ENCODE data around the gene WARS2. TPM values are rescaled to one million over a fixed set of nuclear protein-coding genes. Genes with fewer than 3 reads are reported as not detected.

Gene WARS2
- polyA plus RNA-seq, 2 of the 4 experiments (the other 2 are of a cell fraction), result 5.9 to 7.9 TPM

- 93% methylated on average over 2 of the region's 2 CpGs for WGBS (ENCODE audit: missing lambda C conversion rate)
- POLR2A ChIA-PET, result no interaction called here
These were observed 84.9 kb downstream of the WARS2 start for GRCh38 chr1:119055568-119055967.

DNA sequence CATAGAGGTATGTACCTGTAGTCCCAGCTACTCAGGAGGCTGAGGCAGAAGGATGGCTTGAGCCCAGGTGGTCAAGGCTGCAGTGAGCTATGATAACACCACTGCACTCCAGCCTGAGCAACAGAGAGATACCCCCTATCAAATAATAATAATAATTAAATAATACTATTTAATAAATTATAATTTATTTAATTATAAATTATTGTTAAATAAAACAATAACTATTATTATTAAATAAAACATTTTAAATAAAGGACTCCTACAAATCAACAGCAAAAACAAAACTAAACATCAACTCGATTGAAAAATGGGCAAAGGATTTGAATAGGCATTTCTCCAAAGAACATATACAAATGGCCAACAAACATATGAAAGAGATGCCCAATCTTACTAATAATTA, 86.5 kb downstream of the WARS2 start:
- DNase-seq (ENCODE audit: low read depth in 1 of 2, low spot score in 1 of 2), result no peak
- Histone ChIP-seq H3K4me2 (no peak overlapping the region), H3K4me1 (no peaks in the 10 kb centered on the region), H3K9me3 (no peaks in the 10 kb centered on the region), H3K4me3 (no peak overlapping the region), H3K27ac (no peak overlapping the region)
- WGBS (ENCODE audit: missing lambda C conversion rate), result 46% methylated on average over 1 of the region's 1 CpG
- no peak for FAIRE-seq
- CTCF ChIA-PET, result no interaction called here
- TF ChIP-seq TFCP2L1 (CRISPR knock-in tag; IDR thresholded peaks at IDR 0.05), result no peak
- no peak for TF ChIP-seq RFX5 (IDR thresholded peaks at IDR 0.05)
- no peak for TF ChIP-seq E2F6 (IDR thresholded peaks at IDR 0.05; ENCODE audit: borderline replicate concordance, low read depth)
- POLR2A ChIA-PET, result no interaction called here
- no peak for ATAC-seq

More at GRCh38 chr1:119055568-119055967, 84.9 kb downstream of the WARS2 start:
- no peak for ATAC-seq
- Histone ChIP-seq H3K4me1 (no peaks in the 10 kb centered on the region), H3K9me3 (no peaks in the 10 kb centered on the region), H3K27ac (no peak overlapping the region), H3K4me2 (no peak overlapping the region), H3K4me3 (no peak overlapping the region)
- CTCF ChIA-PET, result no interaction called here
- TF ChIP-seq ESRRA (IDR thresholded peaks at IDR 0.05; ENCODE audit: borderline replicate concordance, low read length) (no peak), CBX2 (IDR thresholded peaks at IDR 0.05; ENCODE audit: borderline replicate concordance, low read depth) (no peak), ATOH8 (CRISPR knock-in tag; IDR thresholded peaks at IDR 0.05; ENCODE audit: low read depth) (no peak), HOXA7 (CRISPR knock-in tag; IDR thresholded peaks at IDR 0.05) (no peak), PHF8 (IDR thresholded peaks at IDR 0.05; ENCODE audit: borderline replicate concordance, low read depth) (no peak), SREBF2 (IDR thresholded peaks at IDR 0.05) (no peak), POLR2A (IDR thresholded peaks at IDR 0.05; ENCODE audit: low read length) (no peak), RNF2 (IDR thresholded peaks at IDR 0.05; ENCODE audit: borderline replicate concordance, low read depth) (no peak), HOXB5 (CRISPR knock-in tag; IDR thresholded peaks at IDR 0.05) (no peak), RCOR1 (IDR thresholded peaks at IDR 0.05; ENCODE audit: low read depth, low read length) (no peak), GATA3 (IDR thresholded peaks at IDR 0.05; ENCODE audit: borderline replicate concordance) (no peak), SMC3 (IDR thresholded peaks at IDR 0.05) (no peak)
- TF ChIP-seq, protein P1, sequence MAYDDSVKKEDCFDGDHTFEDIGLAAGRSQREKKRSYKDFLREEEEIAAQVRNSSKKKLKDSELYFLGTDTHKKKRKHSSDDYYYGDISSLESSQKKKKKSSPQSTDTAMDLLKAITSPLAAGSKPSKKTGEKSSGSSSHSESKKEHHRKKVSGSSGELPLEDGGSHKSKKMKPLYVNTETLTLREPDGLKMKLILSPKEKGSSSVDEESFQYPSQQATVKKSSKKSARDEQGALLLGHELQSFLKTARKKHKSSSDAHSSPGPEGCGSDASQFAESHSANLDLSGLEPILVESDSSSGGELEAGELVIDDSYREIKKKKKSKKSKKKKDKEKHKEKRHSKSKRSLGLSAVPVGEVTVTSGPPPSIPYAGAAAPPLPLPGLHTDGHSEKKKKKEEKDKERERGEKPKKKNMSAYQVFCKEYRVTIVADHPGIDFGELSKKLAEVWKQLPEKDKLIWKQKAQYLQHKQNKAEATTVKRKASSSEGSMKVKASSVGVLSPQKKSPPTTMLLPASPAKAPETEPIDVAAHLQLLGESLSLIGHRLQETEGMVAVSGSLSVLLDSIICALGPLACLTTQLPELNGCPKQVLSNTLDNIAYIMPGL (CRISPR knock-in tag; IDR thresholded peaks at IDR 0.05; ENCODE audit: borderline replicate concordance), result no peak
- FAIRE-seq, result no peak
- DNase-seq (ENCODE audit: low read depth in 1 of 2, low spot score in 1 of 2), result no peak

DNA sequence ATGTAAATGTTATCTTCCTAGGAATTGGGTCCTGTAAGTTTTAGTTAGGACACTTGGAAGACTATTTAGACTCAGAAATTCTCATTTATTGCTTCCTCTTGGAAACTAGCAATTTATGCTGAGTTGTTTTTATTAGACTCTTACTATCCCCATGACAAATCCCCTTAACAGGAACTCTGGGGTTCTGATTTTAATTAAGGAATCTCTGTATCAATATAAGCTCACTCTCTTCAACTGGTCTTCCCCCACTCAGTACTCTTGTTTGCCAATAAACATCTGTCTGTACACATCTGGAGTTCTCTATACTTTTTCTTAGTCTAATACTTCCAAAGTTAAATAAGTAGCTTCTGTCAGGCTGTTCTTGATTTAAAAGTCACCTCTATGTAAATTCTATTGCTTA, 88.2 kb downstream of the WARS2 start:
- Histone ChIP-seq H3K9me3 (no peaks in the 10 kb centered on the region), H3K4me1 (no peaks in the 10 kb centered on the region), H3K4me3 (no peak overlapping the region), H3K27ac (no peak overlapping the region), H3K4me2 (no peak overlapping the region)
- ChIA-PET POLR2A (no interaction called here), CTCF (no interaction called here)
- ATAC-seq (no peak), DNase-seq (ENCODE audit: low read depth in 1 of 2, low spot score in 1 of 2) (no peak), FAIRE-seq (no peak)
- TF ChIP-seq NR3C1 (IDR thresholded peaks at IDR 0.05) (no peak), RAD21 (conservative IDR thresholded peaks at IDR 0.05 in 1 of 2, IDR thresholded peaks at IDR 0.05 in 1 of 2) (no peak), HDAC2 (IDR thresholded peaks at IDR 0.05) (no peak), BCL3 (IDR thresholded peaks at IDR 0.05) (no peak)
